CD14-positive monocyte (primary cell): Measurements from ENCODE around the gene MYO7B. TPM values are rescaled to one million over a fixed set of nuclear protein-coding genes. Genes with fewer than 3 reads are reported as not detected.

Experiments used
- DNase-seq, 3 donors: peaks; one replicate each; pipeline ENCODE4 v3.0.0-alpha.2; 2011 to 2022
- H2AFZ ChIP-seq: 2 replicates; pipeline ENCODE4 v1.6.0; 2012; ENCODE audit warnings: mild to moderate bottlenecking, low read depth, low read length, inconsistent platforms; ENCODE audit not compliant: insufficient read depth, poor library complexity, severe bottlenecking
- H3K27ac ChIP-seq, 2 donors: 1 replicate in 1 of 2; 2 replicates in 1 of 2; pipeline ENCODE4 v1.5.1; 2012 to 2013; ENCODE audit warnings: low read length in 2 of 2, control low read depth in 1 of 2, inconsistent platforms in 1 of 2, low read depth in 1 of 2, mild to moderate bottlenecking in 1 of 2
- H3K27me3 ChIP-seq, 2 donors: one replicate each; pipeline versions ENCODE4 v1.6.0 to v1.6.1; 2011 to 2013; ENCODE audit warnings: low read length in 2 of 2; ENCODE audit not compliant: control insufficient read depth in 2 of 2, insufficient read depth in 2 of 2
- H3K36me3 ChIP-seq, 2 donors: replicated peaks in 1 of 2; 1 replicate in 1 of 2; 2 replicates in 1 of 2; pipeline versions ENCODE4 v1.5.1 to v1.6.1; 2012 to 2013; ENCODE audit warnings: low read length in 2 of 2, control low read depth in 1 of 2, inconsistent platforms in 1 of 2, mild to moderate bottlenecking in 1 of 2; ENCODE audit not compliant: insufficient read depth in 2 of 2, control insufficient read depth in 1 of 2
- H3K4me1 ChIP-seq, 2 donors: 1 replicate in 1 of 2; 2 replicates in 1 of 2; pipeline versions ENCODE4 v1.5.1 to v1.6.1; 2012 to 2013; ENCODE audit warnings: low read length in 2 of 2, control low read depth in 1 of 2, inconsistent platforms in 1 of 2, mild to moderate bottlenecking in 1 of 2, moderate library complexity in 1 of 2; ENCODE audit not compliant: insufficient read depth in 2 of 2, control insufficient read depth in 1 of 2
- H3K4me2 ChIP-seq: replicated peaks from 2 replicates; pipeline ENCODE3; 2012; ENCODE audit warnings: low read length, moderate library complexity, mild to moderate bottlenecking; ENCODE audit not compliant: poor library complexity, severe bottlenecking; ENCODE audit errors: extremely low read depth
- H3K4me3 ChIP-seq, 3 experiments: fragments of 200-600 bp in 1 of 3; sonication (generic) in 1 of 3; replicated peaks in 1 of 3; 1 replicate in 2 of 3; 2 replicates in 1 of 3; pipeline ENCODE4 v1.5.1; 2011 to 2013; ENCODE audit warnings: low read length in 3 of 3, mild to moderate bottlenecking in 3 of 3, control low read depth in 2 of 3, low read depth in 2 of 3, inconsistent platforms in 1 of 3, moderate library complexity in 1 of 3
- H3K79me2 ChIP-seq: 2 replicates; pipeline ENCODE4 v1.6.0; 2012; ENCODE audit warnings: mild to moderate bottlenecking, control low read depth, inconsistent platforms, low read length, moderate library complexity; ENCODE audit not compliant: insufficient read depth
- H3K9ac ChIP-seq: 2 replicates; pipeline ENCODE4 v1.6.0; 2017; ENCODE audit warnings: low read length, mild to moderate bottlenecking; ENCODE audit not compliant: insufficient read depth, poor library complexity, severe bottlenecking
- H3K9me3 ChIP-seq, 2 donors: replicated peaks in 1 of 2; 1 replicate in 1 of 2; 2 replicates in 1 of 2; pipeline versions ENCODE4 v1.5.1 to v1.6.1; 2012 to 2013; ENCODE audit warnings: low read length in 2 of 2, control low read depth in 1 of 2; ENCODE audit not compliant: control insufficient read depth in 1 of 2, insufficient read depth in 1 of 2
- H4K20me1 ChIP-seq: 2 replicates; pipeline ENCODE4 v1.6.0; 2012; ENCODE audit warnings: mild to moderate bottlenecking, low read length, control low read depth, moderate library complexity; ENCODE audit not compliant: insufficient read depth
- H3K27ac Mint-ChIP-seq, 7 donors: one replicate each; pipeline ENCODE4 v1.8.0; 2020; ENCODE audit warnings: mild to moderate bottlenecking in 7 of 7, mixed read lengths in 7 of 7, moderate library complexity in 6 of 7, inconsistent platforms in 2 of 7
- H3K27me3 Mint-ChIP-seq, 3 donors: one replicate each; pipeline ENCODE4 v1.8.0; 2021 to 2022; ENCODE audit warnings: low read depth in 3 of 3, mild to moderate bottlenecking in 3 of 3, mixed read lengths in 3 of 3, moderate library complexity in 3 of 3, inconsistent platforms in 1 of 3
- H3K36me3 Mint-ChIP-seq, 2 donors: one replicate each; pipeline ENCODE4 v1.8.0; 2020; ENCODE audit warnings: mixed read lengths in 2 of 2, inconsistent platforms in 1 of 2, mild to moderate bottlenecking in 1 of 2
- H3K4me1 Mint-ChIP-seq: one replicate; pipeline ENCODE4 v1.8.0; 2020; ENCODE audit warnings: mild to moderate bottlenecking, mixed read lengths
- H3K4me3 Mint-ChIP-seq, 2 donors: one replicate each; pipeline ENCODE4 v1.8.0; 2020; ENCODE audit warnings: mild to moderate bottlenecking in 2 of 2, mixed read lengths in 2 of 2, moderate library complexity in 1 of 2
- H3K9me3 Mint-ChIP-seq, 7 donors: one replicate each; pipeline ENCODE4 v1.8.0; 2020 to 2022; ENCODE audit warnings: mixed read lengths in 7 of 7, mild to moderate bottlenecking in 6 of 7, moderate library complexity in 6 of 7, inconsistent platforms in 2 of 7
- WGBS: methylation state at CpG from one replicate; pipeline ENCODE4 v1.1.5; 2013; ENCODE audit warnings: missing lambda C conversion rate; ENCODE audit not compliant: insufficient coverage; 5-methylcytosine and 5-hydroxymethylcytosine counted together
- intact Hi-C, 2 donors: fragments of 100-400 bp; cut with micrococcal nuclease; formaldehyde crosslinking; loops; one replicate each; pipeline versions ENCODE4 v1.15.0 to v1.15.1; 2023
- polyA plus RNA-seq, 3 donors: library from polyadenylated mRNA; depleted of rRNA in 1 of 3; unstranded in 2 of 3; stranded (reverse) in 1 of 3; fragments of 300-500 nt in 2 of 3; fragments of >200 nt in 1 of 3; fragmentation: Illumina TruSeq in 2 of 3; gene quantifications; 1 replicate in 2 of 3; 2 replicates in 1 of 3; pipeline ENCODE4 v1.2.3, GENCODE V29; 2012 to 2021
- TF ChIP-seq, protein P1 (sequence below): fragments of 200-600 bp; IDR thresholded peaks from one replicate; pipeline ENCODE4 v1.8.0; 2022; ENCODE audit warnings: antibody characterized with exemption, mild to moderate bottlenecking

The MYO7B gene
- polyA plus RNA-seq, 3 donors = 7.3 to 9.8 (median 9.0) TPM

DNA sequence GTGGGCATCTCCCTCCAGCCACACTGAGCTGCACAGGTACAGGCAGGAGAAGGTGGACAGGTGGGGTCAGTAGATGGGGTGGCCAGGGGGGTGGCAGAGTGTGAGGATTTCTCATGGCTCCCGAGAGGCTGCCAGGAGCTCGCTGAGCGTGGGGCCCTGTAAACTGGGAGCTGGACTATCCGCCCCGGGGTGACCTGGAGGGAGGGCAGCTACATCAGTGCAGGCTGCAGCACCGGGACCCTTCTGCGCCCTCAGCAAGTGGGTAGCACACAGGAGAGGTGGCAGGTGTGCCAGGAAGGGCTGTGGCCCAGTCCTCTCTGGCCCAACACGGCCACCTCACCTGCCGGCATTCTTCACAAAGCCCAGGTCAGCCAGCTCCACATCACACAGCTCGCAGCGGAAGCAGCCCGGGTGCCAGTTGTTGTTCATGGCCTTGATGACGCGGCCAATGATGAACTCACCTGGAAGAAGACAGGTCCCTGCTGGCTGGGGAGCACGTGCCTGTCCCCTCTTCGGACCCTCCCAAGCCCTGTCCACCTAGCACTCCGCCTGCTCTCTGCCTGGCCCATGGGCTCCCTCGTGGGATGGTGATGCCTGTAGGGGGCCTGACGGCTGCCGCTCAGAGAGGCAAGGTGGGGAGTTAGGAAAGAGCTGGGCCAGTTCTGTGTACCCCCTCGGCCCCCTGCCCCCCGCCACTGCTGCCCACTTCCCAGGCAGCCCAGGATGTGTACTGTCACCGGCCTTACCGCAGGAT lies 118.8 kb downstream of the MYO7B start:
- Histone ChIP-seq H2AFZ (no peak overlapping the region), H3K27me3 (no peaks in the 10 kb centered on the region), H3K9ac (no peak overlapping the region), H4K20me1 (no peaks in the 10 kb centered on the region), H3K4me2 (no peak overlapping the region), H3K36me3 (no peaks in the 10 kb centered on the region), H3K27ac (no peak overlapping the region), H3K4me1 (peaks cover 5% of the 10 kb centered on the region in 2 donors), H3K4me3 (no peak overlapping the region), H3K79me2 (no peaks in the 10 kb centered on the region), H3K9me3 (no peaks in the 10 kb centered on the region)
- Mint-ChIP-seq H3K4me1 (peaks cover 9% of the 10 kb centered on the region), H3K27ac (peak overlapping the region in 1 of 7 donors; percentile 54), H3K9me3 (peaks cover 0 to 2% (median 0%) of the 10 kb centered on the region in 7 donors), H3K27me3 (peaks cover 0 to 5% (median 4%) of the 10 kb centered on the region in 3 donors), H3K36me3 (no peaks in the 10 kb centered on the region), H3K4me3 (no peak overlapping the region)
- no peak for DNase-seq
- TF ChIP-seq, protein P1, sequence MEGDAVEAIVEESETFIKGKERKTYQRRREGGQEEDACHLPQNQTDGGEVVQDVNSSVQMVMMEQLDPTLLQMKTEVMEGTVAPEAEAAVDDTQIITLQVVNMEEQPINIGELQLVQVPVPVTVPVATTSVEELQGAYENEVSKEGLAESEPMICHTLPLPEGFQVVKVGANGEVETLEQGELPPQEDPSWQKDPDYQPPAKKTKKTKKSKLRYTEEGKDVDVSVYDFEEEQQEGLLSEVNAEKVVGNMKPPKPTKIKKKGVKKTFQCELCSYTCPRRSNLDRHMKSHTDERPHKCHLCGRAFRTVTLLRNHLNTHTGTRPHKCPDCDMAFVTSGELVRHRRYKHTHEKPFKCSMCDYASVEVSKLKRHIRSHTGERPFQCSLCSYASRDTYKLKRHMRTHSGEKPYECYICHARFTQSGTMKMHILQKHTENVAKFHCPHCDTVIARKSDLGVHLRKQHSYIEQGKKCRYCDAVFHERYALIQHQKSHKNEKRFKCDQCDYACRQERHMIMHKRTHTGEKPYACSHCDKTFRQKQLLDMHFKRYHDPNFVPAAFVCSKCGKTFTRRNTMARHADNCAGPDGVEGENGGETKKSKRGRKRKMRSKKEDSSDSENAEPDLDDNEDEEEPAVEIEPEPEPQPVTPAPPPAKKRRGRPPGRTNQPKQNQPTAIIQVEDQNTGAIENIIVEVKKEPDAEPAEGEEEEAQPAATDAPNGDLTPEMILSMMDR = no peak
- 96% methylated on average over 19 of the region's 24 CpGs for WGBS
- intact Hi-C loops = no loop called here

DNA sequence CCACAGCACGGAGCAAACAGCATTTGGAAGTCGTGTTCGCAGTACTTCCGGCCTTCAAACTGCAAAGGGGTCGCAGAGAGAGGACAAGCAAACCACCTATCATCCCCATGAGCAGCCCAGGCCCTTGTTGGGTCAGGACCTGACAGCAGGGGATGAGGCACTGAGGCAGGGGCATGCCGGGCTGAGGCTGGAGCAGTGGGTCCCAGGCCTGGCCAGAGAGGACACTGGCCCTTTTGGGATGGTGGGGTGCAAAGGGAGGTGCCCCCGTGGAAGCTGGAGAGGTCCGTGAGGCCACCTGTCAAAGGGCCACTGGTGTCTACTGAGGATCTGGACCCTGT lies 119.3 kb downstream of the MYO7B start:
- Histone ChIP-seq H3K9ac (no peak overlapping the region), H3K9me3 (peaks cover 0 to 1% of the 10 kb centered on the region in 2 donors), H3K27ac (no peak overlapping the region), H3K79me2 (no peaks in the 10 kb centered on the region), H4K20me1 (no peaks in the 10 kb centered on the region), H3K4me2 (no peak overlapping the region), H3K4me3 (no peak overlapping the region), H3K27me3 (no peaks in the 10 kb centered on the region), H3K4me1 (no peaks in the 10 kb centered on the region), H3K36me3 (no peaks in the 10 kb centered on the region), H2AFZ (no peak overlapping the region)
- peaks cover 0 to 2% (median under 1%) of the 10 kb centered on the region in 7 donors for H3K9me3 Mint-ChIP-seq
- TF ChIP-seq, protein P1 = no peak
- H3K36me3 Mint-ChIP-seq = no peaks in the 10 kb centered on the region
- WGBS = 96% methylated on average over 7 of the region's 8 CpGs
- no peak overlapping the region for H3K4me3 Mint-ChIP-seq
- peaks cover 0 to 5% (median 4%) of the 10 kb centered on the region in 3 donors for H3K27me3 Mint-ChIP-seq
- H3K27ac Mint-ChIP-seq = no peak overlapping the region
- intact Hi-C loops = no loop called here
- peaks cover 10% of the 10 kb centered on the region for H3K4me1 Mint-ChIP-seq
- DNase-seq = no peak
